CD1c-positive myeloid dendritic cell (primary cell): Measurements from ENCODE around the gene LMNB1.
"Not testable (repeated sequence)": the region's sequence is repeated elsewhere in the genome, so short reads cannot be mapped to it uniquely, and the experiment has no call there.

Experiments
- DNase-seq: peaks from one replicate; pipeline ENCODE4 v3.0.0-alpha.2; 2016; ENCODE audit errors: extremely low spot score

LMNB1 gene

GRCh38 chr5:126826619-126827215 is 49.8 kb downstream of the LMNB1 start:
- no peak for DNase-seq

GRCh38 chr5:126829098-126829497 is 52.2 kb downstream of the LMNB1 start:
- DNase-seq = no peak

GRCh38 chr5:126830061-126830460 is 53.1 kb downstream of the LMNB1 start:
- DNase-seq = no peak

GRCh38 chr5:126831156-126831555 is 54.2 kb downstream of the LMNB1 start:
- DNase-seq = no peak

- no peak for DNase-seq
These were observed 59.8 kb downstream of the LMNB1 start for GRCh38 chr5:126836778-126837177.

- no peak for DNase-seq
These were observed 60.3 kb downstream of the LMNB1 start for GRCh38 chr5:126837242-126837641.

GRCh38 chr5:126837906-126838539 is 61.1 kb downstream of the LMNB1 start:
- DNase-seq = no peak

GRCh38 chr5:126839407-126839806 is 62.5 kb downstream of the LMNB1 start:
- DNase-seq = not testable (repeated sequence)

- not testable (repeated sequence) for DNase-seq
These were observed 66.4 kb downstream of the LMNB1 start for GRCh38 chr5:126843375-126843774.

- DNase-seq = peak; percentile 59
These were observed 68.6 kb downstream of the LMNB1 start for GRCh38 chr5:126845470-126846070.

GRCh38 chr5:126846344-126846743 is 69.4 kb downstream of the LMNB1 start:
- DNase-seq = no peak

- no peak for DNase-seq
These were observed 70.0 kb downstream of the LMNB1 start for GRCh38 chr5:126846744-126847455.

GRCh38 chr5:126847456-126847820 is 70.5 kb downstream of the LMNB1 start:
- no peak for DNase-seq

- no peak for DNase-seq
These were observed 70.9 kb downstream of the LMNB1 start for GRCh38 chr5:126847826-126848251.

GRCh38 chr5:126848253-126848652 is 71.3 kb downstream of the LMNB1 start:
- DNase-seq = no peak

- DNase-seq = no peak
These were observed 72.3 kb downstream of the LMNB1 start for GRCh38 chr5:126849101-126849678.

- DNase-seq = no peak
These were observed 74.6 kb downstream of the LMNB1 start for GRCh38 chr5:126851501-126852011.

- no peak for DNase-seq
These were observed 75.2 kb downstream of the LMNB1 start for GRCh38 chr5:126852091-126852571.

- no peak for DNase-seq
These were observed 75.9 kb downstream of the LMNB1 start for GRCh38 chr5:126852841-126853271.

GRCh38 chr5:126853541-126854307 is 76.8 kb downstream of the LMNB1 start:
- not testable (repeated sequence) for DNase-seq

- DNase-seq = no peak
These were observed 77.7 kb downstream of the LMNB1 start for GRCh38 chr5:126854526-126855110.
